Central memory CD4-positive, alpha-beta T cell (primary cell): ENCODE data around the gene UBN1.

Experiments
- DNase-seq: peaks from one replicate; pipeline ENCODE4 v3.0.0; 2022
- total RNA-seq, 3 experiments: gene quantifications; one replicate each; lab custom pipeline; 2026; lab: John Stamatoyannopoulos, UW

UBN1 gene
- 104 to 128 (median 115) reads per million in 3 experiments for total RNA-seq

DNA sequence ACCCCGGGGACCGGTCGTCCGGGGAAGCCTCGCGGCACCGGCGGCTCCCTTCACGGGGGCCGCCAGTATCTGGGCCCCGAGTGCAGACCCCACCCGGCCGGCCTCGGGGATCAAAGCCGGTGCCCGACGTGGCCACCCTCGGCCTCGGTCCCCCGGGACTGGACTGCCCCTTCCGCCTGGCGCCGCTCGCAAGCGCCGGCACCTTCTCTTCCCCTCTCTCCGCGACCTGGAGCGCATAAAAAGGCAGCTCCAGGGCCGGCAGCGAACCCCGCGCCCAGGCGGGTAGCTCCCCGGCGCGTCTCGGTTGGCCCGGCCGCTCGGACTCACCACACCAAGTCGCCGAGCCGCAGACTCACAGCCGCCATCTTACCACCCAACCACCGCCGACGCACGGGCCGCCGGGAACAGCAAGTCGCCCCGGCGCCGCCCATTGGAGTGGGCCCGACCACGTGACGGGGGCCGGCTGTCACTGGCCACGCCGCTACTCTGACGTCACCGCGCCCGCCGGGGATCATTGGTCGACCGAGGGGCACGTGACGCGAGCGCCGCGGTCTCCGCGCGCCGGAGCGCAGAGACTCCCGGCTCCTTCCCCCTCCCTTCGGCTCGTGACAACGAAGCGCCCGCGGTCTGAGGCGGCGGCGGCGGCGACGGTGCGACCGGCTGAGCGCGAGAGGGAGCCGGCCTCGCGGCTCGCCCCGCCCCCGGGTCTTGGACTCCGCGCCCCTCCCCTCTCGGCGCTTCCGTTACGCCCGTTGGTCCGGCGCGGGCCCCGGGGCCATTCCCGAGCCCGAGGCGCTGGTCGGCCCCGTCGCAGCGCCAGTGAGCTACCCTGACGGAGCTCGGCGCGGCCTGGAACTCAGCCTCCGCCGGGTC lies at the start of gene UBN1, which contains the start of gene GLYR1:
Gene UBN1 (plus strand): TSS at position 581 of the 873 bp plus-strand sequence. CDS start 5,437 bp downstream, outside the sequence.
Gene GLYR1 (minus strand): TSS at position 388 of the 873 bp plus-strand sequence. CDS start 23 bp downstream, at position 365.
- peak; percentile 99 for DNase-seq

GRCh38 chr16:4797805-4798252 lies 49.5 kb upstream of the UBN1 start:
- DNase-seq: no peak

GRCh38 chr16:4798456-4798855 lies 48.8 kb upstream of the UBN1 start:
- no peak for DNase-seq

- no peak for DNase-seq
Measured at GRCh38 chr16:4799171-4799855, 48.0 kb upstream of the UBN1 start.

GRCh38 chr16:4800290-4801041 lies 46.8 kb upstream of the UBN1 start:
- DNase-seq: no peak

DNA sequence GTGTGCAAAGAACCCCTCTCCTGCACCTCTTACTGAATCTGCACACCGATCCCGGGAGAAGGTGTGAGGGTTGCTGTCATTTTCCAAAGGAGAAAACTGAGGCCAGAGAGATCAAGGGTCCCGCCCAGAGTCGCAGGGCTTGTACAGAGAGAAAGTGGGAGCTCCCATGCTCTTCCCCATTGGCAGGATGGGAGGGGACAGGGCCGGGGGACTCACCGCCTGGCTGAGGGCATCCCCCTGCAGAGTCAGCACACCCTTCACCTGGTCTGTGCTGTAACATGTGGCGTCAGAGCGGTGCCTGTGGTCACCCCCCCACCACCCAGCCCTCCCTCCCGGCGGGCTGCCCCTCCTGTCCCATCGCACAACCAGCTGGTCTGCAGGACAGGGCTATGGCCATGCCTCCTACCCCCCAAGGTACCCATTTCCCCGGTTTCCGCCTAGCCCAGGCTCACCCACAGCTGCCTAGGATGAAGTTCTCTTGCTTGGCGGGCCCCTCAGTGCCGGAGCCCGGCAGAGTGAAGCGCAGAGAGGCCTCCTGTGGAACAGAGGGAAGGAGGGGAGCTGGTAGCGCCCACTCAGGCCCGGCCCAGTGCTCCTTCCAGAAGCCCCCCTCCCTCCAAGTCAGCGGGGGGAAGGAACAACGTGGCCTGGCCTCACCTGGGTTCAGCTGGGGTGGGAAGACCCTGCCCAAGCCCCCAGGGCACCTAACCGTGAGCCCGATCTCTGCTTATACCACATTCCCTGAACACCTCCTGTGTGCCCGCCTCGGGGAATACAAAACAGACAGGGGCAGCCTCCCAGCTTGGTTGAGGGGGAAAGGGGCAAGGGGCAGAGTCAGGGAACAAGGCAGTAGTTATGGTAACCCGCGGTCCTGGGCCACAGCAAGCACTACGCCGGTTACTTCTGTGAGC lies 46.0 kb upstream of the UBN1 start:
- no peak for DNase-seq

GRCh38 chr16:4801962-4802658 lies 45.2 kb upstream of the UBN1 start, which contains the start of gene ROGDI:
ROGDI (minus strand) TSS chr16:4802633; CDS start chr16:4802571, 62 bp downstream.
- DNase-seq: peak; percentile 89

DNA sequence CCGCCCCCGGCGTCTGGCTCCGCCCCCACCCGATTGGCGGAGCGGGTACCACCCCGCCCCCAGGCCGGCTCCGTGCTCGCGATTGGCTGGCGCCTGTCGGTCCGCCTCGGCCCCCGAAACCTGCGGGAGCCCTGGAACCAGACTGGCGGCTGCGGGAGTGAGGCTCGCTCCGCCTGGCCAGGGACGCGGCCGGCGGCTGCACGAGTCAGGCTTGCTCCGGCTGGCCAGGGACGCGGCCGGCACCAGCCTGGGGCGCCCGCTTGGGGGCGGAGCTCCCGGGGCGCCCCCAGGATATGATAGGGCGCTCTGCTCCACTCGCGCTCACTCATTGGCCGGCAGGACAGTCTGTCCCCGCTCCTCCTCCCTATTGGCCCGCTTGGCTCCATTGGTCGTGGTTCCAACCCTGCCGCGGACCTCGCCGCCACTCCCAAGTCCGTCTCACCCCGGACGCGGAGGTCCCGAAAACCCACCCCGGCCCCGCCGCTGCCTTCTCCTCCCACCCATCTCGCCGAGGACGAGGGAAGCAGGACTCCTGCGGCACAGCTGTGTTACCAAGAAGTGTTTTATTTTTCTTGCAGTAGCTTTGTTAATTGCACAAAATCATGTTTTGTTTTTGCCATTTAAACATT lies 44.5 kb upstream of the UBN1 start:
- DNase-seq: peak; percentile 87

GRCh38 chr16:4803401-4803844 lies 43.9 kb upstream of the UBN1 start:
- DNase-seq: no peak

GRCh38 chr16:4803898-4804762 lies 43.2 kb upstream of the UBN1 start:
- no peak for DNase-seq

DNA sequence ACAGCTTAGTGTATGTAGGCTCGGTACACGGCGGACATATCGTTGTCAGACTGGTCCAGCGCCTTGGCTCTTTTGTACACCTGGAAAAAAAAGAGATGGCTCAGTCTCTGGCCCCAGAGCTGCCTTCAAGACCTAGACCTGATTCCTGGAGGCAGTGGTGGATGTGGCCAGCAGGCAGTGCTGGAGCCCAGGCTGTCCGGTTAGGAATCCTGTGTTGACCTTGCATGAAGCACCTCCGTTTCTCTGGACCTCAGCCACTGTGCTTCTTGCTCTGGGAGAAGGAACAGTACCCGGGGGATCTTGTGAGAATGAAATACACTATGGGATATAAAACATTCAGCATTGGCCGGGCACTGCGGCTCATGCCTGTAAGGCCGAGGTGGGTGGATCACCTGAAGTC lies 42.0 kb upstream of the UBN1 start:
- no peak for DNase-seq

- DNase-seq: no peak
Measured at GRCh38 chr16:4806280-4806679, 41.0 kb upstream of the UBN1 start.

DNA sequence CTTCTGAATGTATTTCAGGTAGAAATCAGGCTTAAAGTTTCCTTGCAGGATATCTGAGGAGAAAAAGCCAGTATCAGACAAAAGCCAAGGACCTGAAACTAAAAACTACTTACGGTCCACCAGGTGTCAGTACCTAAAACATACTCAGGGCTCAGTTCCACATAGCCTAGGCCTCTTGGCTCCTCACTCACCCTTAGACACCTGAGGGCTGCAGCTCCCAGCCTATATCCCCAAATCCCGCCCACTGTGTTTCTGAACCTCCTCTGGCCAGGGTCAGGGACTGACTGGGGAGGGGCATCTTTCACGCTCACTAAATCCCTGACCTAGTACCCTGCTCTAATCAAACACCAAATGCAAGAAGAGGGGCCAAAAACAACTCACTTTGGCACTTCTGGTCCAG lies 36.0 kb upstream of the UBN1 start:
- DNase-seq: no peak

DNA sequence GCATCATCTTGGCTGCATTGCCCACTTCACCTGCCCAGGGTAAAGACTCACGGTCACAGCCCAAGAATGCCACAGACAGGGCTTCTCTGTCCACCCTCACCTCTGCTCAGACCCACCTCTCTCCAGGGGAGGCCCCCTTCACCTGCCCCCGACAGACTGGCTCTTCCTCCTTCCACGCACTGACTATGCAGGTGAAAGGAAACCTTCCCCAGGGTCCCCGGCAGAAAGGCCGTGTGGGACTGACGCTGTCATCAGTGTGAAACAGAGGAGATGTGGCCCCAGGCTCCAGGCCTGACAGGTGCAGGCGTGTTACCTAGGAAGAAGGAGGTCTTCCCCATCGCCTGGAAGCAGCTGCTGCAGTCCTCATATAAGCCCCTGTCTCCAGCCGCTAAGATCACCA lies 35.5 kb upstream of the UBN1 start:
- no peak for DNase-seq

DNA sequence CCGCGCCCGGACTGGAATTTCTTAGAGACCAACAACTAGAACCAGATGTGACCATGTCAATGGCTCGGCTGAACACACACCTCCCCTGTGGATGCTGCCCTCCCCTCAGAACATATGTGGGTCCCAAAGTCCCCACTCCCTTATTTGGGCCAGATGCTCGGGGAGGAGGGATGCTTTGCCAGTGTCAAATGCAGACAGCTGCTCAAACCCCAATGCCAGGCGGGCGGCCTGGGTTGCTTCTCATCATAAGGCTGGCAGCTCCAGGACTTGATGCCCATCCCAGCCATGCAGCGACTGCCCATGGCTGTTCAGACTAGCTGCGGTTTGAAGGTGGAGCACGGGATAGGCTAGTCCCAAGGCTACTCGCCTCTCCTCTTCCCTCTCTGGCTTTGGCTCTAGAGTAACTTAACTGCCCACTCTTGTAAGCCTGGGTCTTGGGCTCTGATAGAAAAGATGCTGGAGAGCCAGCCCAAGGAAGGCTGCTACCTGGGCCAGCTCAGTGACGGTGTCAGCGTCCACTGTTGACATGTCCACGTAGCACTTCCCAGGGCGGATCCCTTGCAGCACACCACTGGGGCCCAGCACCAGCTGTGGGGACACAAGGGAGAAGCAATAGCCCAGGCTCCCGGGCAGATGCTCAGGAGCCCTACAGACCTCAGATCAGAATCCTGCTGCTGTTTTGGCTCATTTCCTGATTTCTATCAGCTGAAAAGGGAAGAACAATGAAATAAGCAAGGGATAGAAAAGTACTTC lies 33.9 kb upstream of the UBN1 start:
- no peak for DNase-seq

DNA sequence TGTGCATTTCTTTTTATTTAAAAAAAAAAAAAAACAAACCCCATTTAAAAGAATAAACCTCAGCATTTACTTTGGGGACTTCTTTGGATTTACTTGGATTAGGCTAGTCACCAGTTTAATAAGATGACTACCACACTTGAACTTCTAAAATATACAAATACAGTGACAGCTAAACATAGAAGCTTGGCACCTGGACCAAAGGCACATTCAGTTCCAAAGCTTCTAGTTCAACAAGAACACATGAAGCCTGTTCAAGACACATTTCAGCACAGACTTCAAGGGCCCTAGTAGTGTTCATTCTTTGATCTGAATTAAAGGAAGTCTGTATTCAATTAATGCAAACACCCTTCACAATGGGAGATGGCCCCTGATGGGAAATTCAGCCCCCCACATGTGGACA lies 33.2 kb upstream of the UBN1 start:
- no peak for DNase-seq

GRCh38 chr16:4814542-4815173 lies 32.6 kb upstream of the UBN1 start:
- no peak for DNase-seq

DNA sequence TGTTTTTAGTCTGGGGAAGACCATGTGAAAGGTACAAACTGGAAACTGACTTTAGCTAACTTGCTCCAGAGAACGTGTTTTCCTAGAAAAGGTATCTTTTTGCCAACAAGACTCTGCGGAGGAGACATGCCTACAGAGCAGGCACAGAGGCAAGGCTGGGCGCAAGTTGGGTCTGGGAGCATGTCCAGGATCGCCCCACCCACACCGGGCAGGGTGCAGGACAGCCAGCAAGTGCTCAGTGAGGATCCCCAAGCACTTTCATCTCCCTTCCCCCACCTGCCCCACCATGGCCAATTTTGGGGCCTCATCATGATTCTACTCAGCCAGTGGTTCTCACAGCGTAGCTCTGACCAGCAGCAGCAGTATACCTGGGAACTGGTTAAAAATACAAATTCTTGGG lies 26.6 kb upstream of the UBN1 start:
- DNase-seq: no peak
